A673 (cell line): ENCODE data around the gene C1orf198.

Experiments
- CTCF ChIP-seq: fragments of 300-800, 200-600 bp; sonication (generic); conservative IDR thresholded peaks from 2 replicates; pipeline ENCODE4 v1.5.1; 2017; ENCODE audit warnings: low read depth, mild to moderate bottlenecking, antibody characterized with exemption, low read length, moderate library complexity, mixed read lengths
- EZH2 ChIP-seq: fragments of 200-600 bp; sonication (generic); IDR thresholded peaks from 2 replicates; pipeline ENCODE4 v1.6.1; 2017; ENCODE audit warnings: borderline replicate concordance, low read depth, mild to moderate bottlenecking, mixed read lengths, antibody characterized with exemption, low read length; ENCODE audit not compliant: poor library complexity, severe bottlenecking

GRCh38 chr1:230800891-230801840 lies 67.2 kb downstream of the C1orf198 start:
- TF ChIP-seq CTCF (no peak), EZH2 (no peak)
